ENCODE results near the gene PLK3. TPM values are rescaled to one million over a fixed set of nuclear protein-coding genes. Genes with fewer than 3 reads are reported as not detected.
A peak's percentile ranks its signal among the peaks of the same experiment; 100 is the strongest.

PLK3 gene
- total and polyA plus RNA-seq, 8 donors: 8.1 to 47.2 (median 13.1) TPM

DNA sequence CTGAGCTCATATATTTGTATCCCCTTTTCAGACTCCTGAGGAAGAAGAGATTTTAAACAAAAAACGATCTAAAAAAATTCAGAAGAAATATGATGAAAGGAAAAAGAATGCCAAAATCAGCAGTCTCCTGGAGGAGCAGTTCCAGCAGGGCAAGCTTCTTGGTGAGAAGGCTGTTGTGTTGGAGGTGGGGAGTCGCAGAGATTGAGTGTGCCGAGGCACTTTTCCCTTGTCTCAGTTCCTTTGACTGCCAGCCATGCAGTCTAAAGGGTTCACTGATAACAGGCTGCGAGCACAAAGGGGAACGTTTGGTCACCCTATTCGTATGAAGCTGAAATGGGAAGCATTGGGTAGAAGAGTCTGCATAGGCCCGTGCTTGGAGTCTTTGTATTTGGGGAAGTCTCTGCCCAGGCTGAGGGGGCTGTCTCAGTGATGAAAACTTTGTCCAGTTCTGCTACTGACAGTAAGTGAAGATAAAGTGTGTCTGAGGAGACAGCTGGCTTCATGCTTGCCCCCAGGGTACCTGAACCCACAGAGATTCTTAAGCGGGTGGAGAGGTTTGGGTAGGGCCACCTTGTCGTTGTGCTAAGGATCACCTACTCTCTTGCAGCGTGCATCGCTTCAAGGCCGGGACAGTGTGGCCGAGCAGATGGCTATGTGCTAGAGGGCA, 22.1 kb upstream of the PLK3 start:
- no peak for ATAC-seq
- peaks cover 21 to 39% of the 10 kb centered on the region in 2 donors for H3K4me1 ChIP-seq
- peak overlapping the region in 1 of 2 donors; percentile 5 for H3K27ac ChIP-seq
- DNase-seq: peak in 1 of 4 donors; percentile 15
- H3K36me3 ChIP-seq: peaks cover 0 to 62% of the 10 kb centered on the region in 2 donors
- peak overlapping the region in 1 of 2 donors; percentile 88 for H3K4me3 ChIP-seq
- no peaks in the 10 kb centered on the region for H3K9me3 ChIP-seq
- no peaks in the 10 kb centered on the region for H3K27me3 ChIP-seq
- no peak for TF ChIP-seq CTCF (IDR thresholded peaks at IDR 0.05)
- intact Hi-C loops (cut with DNase I): no loop called here

DNA sequence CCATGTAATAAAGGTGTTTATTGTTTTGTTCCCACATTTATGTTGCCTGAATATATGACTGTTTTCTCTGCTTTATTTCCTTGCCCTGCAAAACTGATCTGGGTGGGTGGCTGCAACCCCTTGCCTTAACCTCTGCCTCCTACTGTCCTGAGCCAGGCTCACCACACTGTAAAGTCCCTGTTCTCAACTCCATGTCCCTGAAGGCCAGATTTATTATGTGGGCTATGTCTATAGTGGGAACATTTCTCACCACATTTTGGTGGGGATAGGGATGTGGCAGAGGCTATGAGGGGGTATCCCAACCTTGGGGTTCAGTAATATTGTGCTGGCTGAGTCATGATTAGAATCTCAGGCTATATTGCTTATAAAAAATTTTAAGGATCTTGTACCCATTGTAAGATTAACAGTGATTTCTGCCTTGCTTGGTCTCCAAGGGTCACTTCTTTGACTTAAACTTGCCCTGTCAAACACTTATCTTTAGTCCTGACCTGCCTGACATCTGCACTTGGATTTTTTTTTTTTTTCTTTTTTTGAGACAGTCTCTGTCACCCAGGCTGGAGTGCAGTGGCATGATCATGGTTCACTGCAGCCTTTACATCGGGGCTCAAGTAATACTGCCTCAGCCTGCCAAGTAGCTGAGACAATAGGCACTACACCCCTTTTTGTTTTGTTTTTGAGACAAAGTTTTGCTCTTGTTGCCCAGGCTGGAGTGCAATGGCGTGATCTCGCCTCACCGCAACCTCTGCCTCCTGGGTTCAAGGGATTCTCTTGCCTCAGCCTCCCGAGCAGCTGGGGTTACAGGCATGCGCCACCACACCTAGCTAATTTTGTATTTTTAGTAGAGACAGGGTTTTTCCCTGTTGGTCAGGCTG, 21.2 kb upstream of the PLK3 start:
- H3K27me3 ChIP-seq: peaks cover 0 to 3% of the 10 kb centered on the region in 2 donors
- H3K27ac ChIP-seq: no peak overlapping the region
- H3K9me3 ChIP-seq: no peaks in the 10 kb centered on the region
- H3K4me3 ChIP-seq: peak overlapping the region in 1 of 2 donors; percentile 88
- intact Hi-C loops (cut with DNase I): no loop called here
- peaks cover 0 to 62% of the 10 kb centered on the region in 2 donors for H3K36me3 ChIP-seq
- H3K4me1 ChIP-seq: peaks cover 25 to 47% of the 10 kb centered on the region in 2 donors
- no peak for TF ChIP-seq CTCF (IDR thresholded peaks at IDR 0.05)
- DNase-seq (peak in 1 of 4 donors; percentile 14), ATAC-seq (no peak)

DNA sequence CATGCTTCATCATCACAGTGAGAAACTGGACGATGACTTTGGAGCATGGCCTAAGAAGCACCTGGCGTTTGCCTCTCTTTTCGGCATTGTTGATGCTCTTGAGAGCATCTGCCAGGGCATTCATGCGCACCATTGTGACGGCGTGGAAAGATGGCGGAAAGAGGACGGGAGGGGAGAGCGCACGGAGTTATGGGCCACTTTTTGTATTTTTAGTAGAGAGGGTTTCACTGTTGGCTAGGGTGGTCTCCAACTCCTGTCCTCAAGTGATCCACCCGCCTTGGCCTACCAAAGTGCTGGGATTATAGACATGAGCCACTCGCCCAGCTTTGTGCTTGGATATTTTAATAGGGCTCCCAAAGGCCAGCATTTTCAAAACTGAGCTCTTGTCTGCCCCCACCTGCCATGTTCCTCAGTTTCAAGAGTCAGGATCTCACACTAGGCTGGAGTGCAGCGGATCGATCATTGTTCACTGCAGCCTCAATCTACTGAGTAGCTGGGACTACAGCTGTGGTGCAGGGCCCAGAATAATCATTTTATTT, 19.5 kb upstream of the PLK3 start:
- Histone ChIP-seq H3K4me3 (no peak overlapping the region), H3K36me3 (peaks cover 0 to 62% of the 10 kb centered on the region in 2 donors), H3K27ac (no peak overlapping the region), H3K4me1 (peaks cover 24 to 56% of the 10 kb centered on the region in 2 donors), H3K27me3 (peaks cover 0 to 9% of the 10 kb centered on the region in 2 donors), H3K9me3 (no peaks in the 10 kb centered on the region)
- TF ChIP-seq CTCF (IDR thresholded peaks at IDR 0.05): no peak
- ATAC-seq: no peak
- DNase-seq: peak in 1 of 4 donors; percentile 26
- intact Hi-C loops (cut with DNase I): loop anchor here in 1 of 2 donors (10.0 kb wide), 1 partner anchor 74 kb away; no protein-coding TSS in a partner anchor

DNA sequence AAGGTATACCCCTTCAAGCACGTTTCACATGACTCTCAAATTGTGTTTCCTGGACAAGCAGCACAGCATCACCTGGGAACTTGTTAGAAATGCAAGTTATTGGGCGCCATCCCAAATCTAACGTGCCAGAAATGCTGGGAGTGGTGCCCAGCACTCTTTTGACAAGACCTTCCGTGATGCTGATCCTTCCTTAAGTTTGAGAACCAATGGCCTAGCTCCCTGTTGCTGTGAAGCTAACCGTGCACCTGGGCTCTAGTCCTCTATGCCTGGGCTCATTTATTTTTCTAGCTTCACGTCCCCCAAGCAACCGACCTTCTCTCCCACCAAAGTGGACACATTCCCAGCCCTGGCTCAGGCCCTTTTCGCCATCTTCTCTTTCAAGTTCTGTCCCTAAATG, 16.5 kb upstream of the PLK3 start:
- peak; percentile 6 for ATAC-seq
- H3K27ac ChIP-seq: no peak overlapping the region
- H3K4me3 ChIP-seq: peak overlapping the region; percentile 35 to 38
- intact Hi-C loops (cut with DNase I): loop anchor here in 1 of 2 donors (10.0 kb wide), 1 partner anchor 71 kb away; no protein-coding TSS in a partner anchor
- H3K27me3 ChIP-seq: peaks cover 0 to 9% of the 10 kb centered on the region in 2 donors
- peaks cover 16 to 41% of the 10 kb centered on the region in 2 donors for H3K4me1 ChIP-seq
- no peaks in the 10 kb centered on the region for H3K9me3 ChIP-seq
- TF ChIP-seq CTCF (IDR thresholded peaks at IDR 0.05): no peak
- no peak for DNase-seq
- peaks cover 0 to 36% of the 10 kb centered on the region in 2 donors for H3K36me3 ChIP-seq
